Activated CD4-positive, CD25-positive, alpha-beta regulatory T cell treated with anti-CD3 and anti-CD28 coated beads, Interleukin-2, amount 50 U/mL, for 24 hours (primary cell): ENCODE measurements around the gene ZNF609.
A peak's percentile ranks its signal among the peaks of the same experiment; 100 is the strongest.

Experiments
- ATAC-seq, 2 donors: fragments of 150-1000 bp; cut with Tn5 transposase; one replicate each; pipeline ENCODE4 v1.10.0; 2021; ENCODE audit warnings: mild to moderate bottlenecking in 1 of 2, moderate library complexity in 1 of 2

The ZNF609 gene

GRCh38 chr15:64698823-64699222 lies 238.4 kb downstream of the ZNF609 start:
- ATAC-seq = no peak

DNA sequence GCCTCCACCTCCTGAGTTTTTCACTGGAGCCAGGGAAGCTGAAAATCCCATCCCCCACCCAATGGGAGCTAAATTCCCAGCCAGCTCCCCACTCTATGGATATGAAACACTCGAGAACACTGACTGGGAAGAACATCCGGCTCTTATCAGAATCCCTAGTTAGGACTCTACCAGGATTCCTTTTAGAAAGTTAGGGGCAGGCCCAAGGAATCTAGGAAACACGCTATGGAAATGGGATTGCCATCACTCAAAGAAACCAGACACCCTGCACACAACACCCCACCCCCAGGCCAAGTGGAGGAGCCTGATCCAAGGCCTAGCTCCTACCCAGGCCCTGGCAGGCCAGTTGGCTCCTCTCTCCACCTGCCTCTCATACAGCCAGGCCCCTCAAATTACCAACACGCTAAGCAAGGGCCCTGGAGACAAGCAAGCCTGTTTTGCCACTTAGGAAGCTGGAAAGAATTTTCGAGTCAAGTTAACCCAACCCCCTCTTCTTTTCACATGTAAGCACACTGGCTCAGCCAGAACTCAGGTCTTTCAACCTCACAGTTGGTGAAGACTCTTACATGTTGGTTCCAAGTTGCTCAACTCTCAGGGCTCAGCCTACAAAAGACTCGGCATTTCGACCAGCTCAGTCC lies 239.5 kb downstream of the ZNF609 start:
- ATAC-seq = no peak

- ATAC-seq = no peak
Measured at GRCh38 chr15:64701051-64701450, 240.7 kb downstream of the ZNF609 start.

DNA sequence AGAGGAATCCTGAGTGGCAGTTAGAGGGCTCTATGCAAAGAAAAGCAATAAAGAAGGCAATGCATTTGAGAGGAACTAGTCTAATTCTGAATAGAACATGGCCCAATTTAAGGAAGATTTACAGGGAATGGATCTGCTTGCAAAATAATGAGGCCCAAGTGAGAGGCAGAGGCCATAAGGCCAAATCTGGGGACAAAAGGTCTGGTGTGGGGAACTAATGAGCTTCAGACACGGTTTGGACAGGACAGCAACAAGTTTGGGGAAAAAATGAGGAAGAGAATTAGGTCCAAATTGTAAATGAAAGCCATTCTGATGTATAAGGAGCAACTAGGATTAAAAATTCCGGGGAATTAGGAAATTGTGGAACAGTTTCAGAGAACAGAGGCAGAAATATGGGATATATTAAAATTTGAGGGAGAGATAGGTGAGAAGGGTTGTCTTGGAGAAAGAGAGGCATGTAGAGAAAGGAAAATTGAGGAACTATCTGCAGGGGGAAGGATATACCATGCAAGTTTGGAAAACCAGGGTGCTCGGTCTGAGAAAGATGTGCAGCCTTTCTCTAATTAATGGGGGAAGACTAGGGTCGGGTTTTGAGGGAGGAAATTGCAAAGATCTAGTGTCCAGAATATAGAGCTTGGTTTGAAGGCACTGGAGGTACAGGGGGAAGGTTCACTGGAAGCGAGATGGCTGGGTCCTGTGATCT lies 241.3 kb downstream of the ZNF609 start:
- ATAC-seq = no peak

DNA sequence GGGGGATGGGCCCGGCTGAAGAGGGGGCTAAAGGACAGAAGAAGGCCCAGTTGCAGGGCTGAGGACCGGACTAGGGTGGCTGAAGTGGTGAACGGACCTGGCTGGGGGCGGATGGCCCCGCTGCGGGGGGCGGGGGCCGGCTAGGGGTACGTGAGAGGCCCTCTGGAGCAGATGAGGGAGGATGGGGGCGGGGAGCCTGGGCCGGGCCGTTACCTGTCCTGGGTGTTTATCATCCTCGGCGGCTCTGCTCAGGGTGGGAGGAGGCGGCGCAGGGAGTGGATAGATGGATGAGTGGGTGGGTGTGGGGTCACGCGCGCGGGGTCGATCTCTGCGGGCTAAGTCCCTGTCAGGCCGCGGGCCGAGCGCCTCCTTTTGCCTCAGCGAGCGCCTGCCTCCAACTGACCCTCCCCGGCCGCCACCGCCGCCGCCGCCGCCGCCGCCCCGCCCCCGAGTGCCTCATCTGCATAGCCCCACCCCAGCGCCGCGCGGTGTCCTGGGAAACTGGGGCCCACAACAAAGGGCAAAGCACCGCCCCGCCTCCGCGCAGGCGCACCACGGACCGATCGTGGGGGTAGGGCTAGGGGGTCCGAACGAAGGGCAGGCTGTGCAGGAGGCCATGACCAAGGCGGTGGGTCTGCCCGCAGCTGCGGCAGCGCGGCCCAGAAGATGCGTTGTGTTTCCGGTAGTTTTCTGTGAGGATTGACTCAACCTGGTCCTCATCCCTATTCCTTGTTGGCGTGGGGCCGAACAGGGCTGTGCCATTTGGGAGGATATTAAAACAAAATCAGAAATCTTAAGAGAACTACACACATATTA lies 242.6 kb downstream of the ZNF609 start:
- peak; percentile 89 to 93 for ATAC-seq

DNA sequence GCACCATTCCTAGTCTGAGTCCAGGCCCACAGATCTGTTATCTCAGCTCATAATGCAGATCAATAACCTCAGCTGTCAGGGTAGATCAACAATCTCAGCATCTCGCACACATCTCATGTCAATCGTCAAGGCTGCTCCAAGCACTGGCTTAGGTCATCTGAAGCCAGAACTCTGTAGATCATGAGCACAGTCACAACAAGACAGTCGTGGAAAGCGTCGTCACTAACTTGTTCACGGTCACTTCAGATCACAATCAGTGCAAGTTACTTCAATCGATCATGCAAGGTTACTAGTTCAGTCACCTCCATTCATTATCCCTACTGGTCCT lies 243.2 kb downstream of the ZNF609 start:
- peak in 1 of 2 donors; percentile 1 for ATAC-seq

DNA sequence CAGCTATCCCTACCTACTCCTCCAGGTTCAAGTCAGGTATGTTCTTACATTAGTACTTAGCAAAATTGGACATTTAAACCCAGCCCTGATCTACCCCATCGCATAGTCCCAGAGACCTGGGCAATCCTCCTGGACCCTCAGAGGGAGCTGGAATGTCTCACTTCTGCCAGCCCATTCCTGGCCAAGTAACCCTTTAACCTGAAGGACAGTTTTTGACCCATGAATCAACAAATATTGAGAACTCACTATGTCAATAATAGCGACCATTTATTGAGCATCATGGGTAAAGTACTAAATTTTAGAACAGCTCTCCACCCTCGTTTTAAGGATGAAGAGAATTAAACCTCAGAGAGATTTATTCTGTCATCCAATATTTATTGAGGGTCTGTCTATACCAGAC lies 244.6 kb downstream of the ZNF609 start:
- no peak for ATAC-seq

DNA sequence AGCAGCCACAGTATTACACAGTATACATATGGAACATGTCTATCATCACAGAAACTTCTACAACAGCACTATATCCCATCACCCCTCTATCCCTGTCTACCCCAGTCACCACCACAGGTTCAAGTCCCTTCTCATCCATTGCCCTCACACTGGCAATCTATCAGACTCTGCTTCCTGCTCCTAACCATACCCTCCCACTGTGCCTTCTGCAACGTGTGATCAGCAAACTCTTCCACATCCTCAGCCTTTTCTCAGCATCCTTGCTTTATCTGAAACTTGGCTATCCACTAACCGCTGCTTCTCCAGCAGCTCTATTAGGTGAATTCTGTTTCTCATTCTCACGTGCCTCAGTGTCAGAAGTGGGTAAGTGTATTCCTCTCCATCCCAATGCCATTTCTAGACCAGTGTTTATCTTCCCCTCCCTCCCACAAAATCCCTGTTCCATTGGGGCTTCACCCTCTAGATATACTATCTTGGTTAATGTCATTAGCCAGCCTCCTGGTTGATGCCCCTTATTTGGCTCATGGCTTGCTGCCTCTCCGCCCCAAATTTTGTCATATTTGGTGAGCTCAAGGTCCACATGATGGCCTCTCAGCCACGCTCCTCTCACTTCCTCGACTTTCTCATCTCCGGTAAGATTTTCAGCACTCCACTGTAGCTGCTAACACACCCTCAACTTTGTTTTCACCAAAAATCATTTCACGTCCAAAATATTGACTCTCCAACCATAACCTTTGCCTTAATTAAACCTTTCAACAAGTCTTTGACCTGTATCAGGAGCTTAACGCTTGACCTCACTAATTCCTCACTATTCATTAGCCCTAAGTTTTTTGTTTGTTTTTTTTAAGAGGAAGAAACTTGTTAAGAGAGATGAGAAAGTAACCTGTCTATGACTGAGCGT lies 245.9 kb downstream of the ZNF609 start:
- no peak for ATAC-seq

- no peak for ATAC-seq
Measured at GRCh38 chr15:64710676-64711428, 250.5 kb downstream of the ZNF609 start.

DNA sequence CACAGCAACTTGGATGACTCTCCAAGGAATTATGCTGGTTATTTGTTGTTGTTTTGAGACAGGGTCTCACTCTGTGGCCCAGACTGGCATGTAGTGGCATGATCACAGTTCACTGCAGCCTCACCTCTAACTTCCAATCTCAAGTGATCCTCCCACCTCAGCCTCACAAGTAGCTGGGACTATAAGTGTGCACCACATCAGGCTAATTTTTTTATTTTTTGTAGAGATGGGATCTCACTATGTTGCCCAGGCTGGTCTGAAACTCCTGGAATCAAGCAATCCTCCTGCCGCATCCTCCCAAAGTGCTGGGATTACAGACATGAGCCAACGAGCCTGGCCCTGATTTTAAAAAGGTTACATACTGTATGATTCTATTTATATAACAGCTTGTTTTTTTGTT lies 252.0 kb downstream of the ZNF609 start:
- no peak for ATAC-seq

DNA sequence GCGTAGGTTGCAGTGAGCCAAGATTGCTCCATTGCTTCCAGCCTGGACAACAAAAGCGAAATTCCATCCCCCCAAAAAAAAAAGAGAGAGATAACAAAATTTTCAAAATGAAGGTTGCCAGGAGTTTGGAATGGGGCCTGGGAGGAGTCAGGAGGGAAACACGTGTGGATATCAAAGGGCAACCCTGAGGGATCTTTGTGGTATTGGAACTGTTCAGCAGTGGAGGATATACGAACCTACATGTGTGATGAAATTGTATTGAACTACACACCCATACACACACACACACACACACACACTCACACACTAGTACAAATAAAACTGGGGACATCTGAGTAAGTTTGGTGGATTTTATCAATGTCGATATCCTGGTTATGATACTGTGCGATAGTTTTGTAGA lies 253.2 kb downstream of the ZNF609 start:
- no peak for ATAC-seq

DNA sequence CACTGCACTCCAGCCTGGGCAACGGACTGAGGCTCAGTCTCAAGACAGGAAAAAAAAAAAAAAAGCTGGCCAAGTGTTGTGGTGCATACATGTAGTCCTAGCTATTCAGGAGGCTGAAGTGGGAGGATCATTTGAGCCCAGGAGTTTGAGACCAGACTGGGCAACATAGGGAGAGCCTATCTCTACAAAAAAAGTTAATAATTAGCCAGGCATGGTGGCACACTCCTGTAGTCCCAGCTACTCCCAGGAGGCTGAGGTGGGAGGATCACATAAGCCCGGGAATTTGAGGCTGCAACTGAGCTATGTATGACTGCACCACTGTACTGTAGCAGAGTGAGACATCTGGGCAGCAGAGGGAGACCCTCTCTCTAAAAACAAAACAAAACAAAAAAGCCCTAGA lies 256.1 kb downstream of the ZNF609 start:
- no peak for ATAC-seq

GRCh38 chr15:64717130-64717529 lies 256.8 kb downstream of the ZNF609 start:
- no peak for ATAC-seq

GRCh38 chr15:64717735-64718495 lies 257.5 kb downstream of the ZNF609 start:
- ATAC-seq = no peak

GRCh38 chr15:64720188-64720587 lies 259.8 kb downstream of the ZNF609 start:
- no peak for ATAC-seq

- ATAC-seq = no peak
Measured at GRCh38 chr15:64730151-64730550, 269.8 kb downstream of the ZNF609 start.

DNA sequence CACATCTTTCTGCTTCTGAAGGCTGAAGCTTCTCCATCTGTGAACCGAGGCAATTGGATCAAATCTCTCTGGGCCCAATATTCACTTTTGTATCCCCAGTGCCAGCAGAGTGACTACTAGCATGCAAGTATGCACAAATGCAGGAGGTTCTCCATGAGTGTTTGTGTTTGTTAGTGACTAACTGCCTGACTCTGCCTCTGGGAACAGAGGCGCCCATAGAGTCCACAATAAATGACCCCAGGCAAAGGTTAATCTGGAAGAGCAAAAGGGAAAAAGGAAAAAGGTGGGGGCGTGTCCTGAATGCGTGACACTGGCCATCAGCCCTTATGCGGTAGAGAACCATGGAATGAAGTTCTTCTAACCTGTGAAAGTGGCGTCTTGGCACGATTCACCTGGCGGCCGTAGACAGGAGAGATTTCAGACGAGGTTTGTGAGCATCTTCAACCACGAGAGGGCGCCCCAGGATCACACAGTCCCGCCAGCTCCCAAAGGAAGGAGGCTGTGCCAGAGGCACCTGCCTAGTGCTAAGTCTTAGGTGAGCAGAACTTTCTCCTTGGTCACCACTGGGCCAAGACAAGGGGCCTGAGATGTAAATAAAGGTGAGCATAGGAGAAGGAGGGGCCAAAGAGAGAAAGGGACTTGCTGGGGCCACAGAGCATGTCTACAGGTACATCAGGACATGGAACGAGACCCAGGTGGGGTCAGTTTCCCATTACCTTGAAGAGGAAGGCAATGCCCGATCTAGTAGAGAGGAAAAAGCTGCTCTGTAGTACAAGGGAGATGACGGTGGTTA lies 270.8 kb downstream of the ZNF609 start:
- ATAC-seq = peak; percentile 80 to 86

GRCh38 chr15:64731805-64732151 lies 271.4 kb downstream of the ZNF609 start:
- ATAC-seq = no peak

- no peak for ATAC-seq
Measured at GRCh38 chr15:64732156-64732860, 271.9 kb downstream of the ZNF609 start.
